CD14-positive monocyte (primary cell): ENCODE measurements around the gene SPATA31E1. TPM values are rescaled to one million over a fixed set of nuclear protein-coding genes. Genes with fewer than 3 reads are reported as not detected.

Source experiments
- DNase-seq, 3 donors: peaks; one replicate each; pipeline ENCODE4 v3.0.0-alpha.2; 2011 to 2022
- H2AFZ ChIP-seq: 2 replicates; pipeline ENCODE4 v1.6.0; 2012; ENCODE audit warnings: mild to moderate bottlenecking, low read depth, low read length, inconsistent platforms; ENCODE audit not compliant: insufficient read depth, poor library complexity, severe bottlenecking
- H3K27ac ChIP-seq, 2 donors: 1 replicate in 1 of 2; 2 replicates in 1 of 2; pipeline ENCODE4 v1.5.1; 2012 to 2013; ENCODE audit warnings: low read length in 2 of 2, control low read depth in 1 of 2, inconsistent platforms in 1 of 2, low read depth in 1 of 2, mild to moderate bottlenecking in 1 of 2
- H3K27me3 ChIP-seq, 2 donors: one replicate each; pipeline versions ENCODE4 v1.6.0 to v1.6.1; 2011 to 2013; ENCODE audit warnings: low read length in 2 of 2; ENCODE audit not compliant: control insufficient read depth in 2 of 2, insufficient read depth in 2 of 2
- H3K36me3 ChIP-seq, 2 donors: replicated peaks in 1 of 2; 1 replicate in 1 of 2; 2 replicates in 1 of 2; pipeline versions ENCODE4 v1.5.1 to v1.6.1; 2012 to 2013; ENCODE audit warnings: low read length in 2 of 2, control low read depth in 1 of 2, inconsistent platforms in 1 of 2, mild to moderate bottlenecking in 1 of 2; ENCODE audit not compliant: insufficient read depth in 2 of 2, control insufficient read depth in 1 of 2
- H3K4me1 ChIP-seq, 2 donors: 1 replicate in 1 of 2; 2 replicates in 1 of 2; pipeline versions ENCODE4 v1.5.1 to v1.6.1; 2012 to 2013; ENCODE audit warnings: low read length in 2 of 2, control low read depth in 1 of 2, inconsistent platforms in 1 of 2, mild to moderate bottlenecking in 1 of 2, moderate library complexity in 1 of 2; ENCODE audit not compliant: insufficient read depth in 2 of 2, control insufficient read depth in 1 of 2
- H3K4me2 ChIP-seq: replicated peaks from 2 replicates; pipeline ENCODE3; 2012; ENCODE audit warnings: low read length, moderate library complexity, mild to moderate bottlenecking; ENCODE audit not compliant: poor library complexity, severe bottlenecking; ENCODE audit errors: extremely low read depth
- H3K4me3 ChIP-seq, 3 experiments: fragments of 200-600 bp in 1 of 3; sonication (generic) in 1 of 3; replicated peaks in 1 of 3; 1 replicate in 2 of 3; 2 replicates in 1 of 3; pipeline ENCODE4 v1.5.1; 2011 to 2013; ENCODE audit warnings: low read length in 3 of 3, mild to moderate bottlenecking in 3 of 3, control low read depth in 2 of 3, low read depth in 2 of 3, inconsistent platforms in 1 of 3, moderate library complexity in 1 of 3
- H3K79me2 ChIP-seq: 2 replicates; pipeline ENCODE4 v1.6.0; 2012; ENCODE audit warnings: mild to moderate bottlenecking, control low read depth, inconsistent platforms, low read length, moderate library complexity; ENCODE audit not compliant: insufficient read depth
- H3K9ac ChIP-seq: 2 replicates; pipeline ENCODE4 v1.6.0; 2017; ENCODE audit warnings: low read length, mild to moderate bottlenecking; ENCODE audit not compliant: insufficient read depth, poor library complexity, severe bottlenecking
- H3K9me3 ChIP-seq, 2 donors: replicated peaks in 1 of 2; 1 replicate in 1 of 2; 2 replicates in 1 of 2; pipeline versions ENCODE4 v1.5.1 to v1.6.1; 2012 to 2013; ENCODE audit warnings: low read length in 2 of 2, control low read depth in 1 of 2; ENCODE audit not compliant: control insufficient read depth in 1 of 2, insufficient read depth in 1 of 2
- H4K20me1 ChIP-seq: 2 replicates; pipeline ENCODE4 v1.6.0; 2012; ENCODE audit warnings: mild to moderate bottlenecking, low read length, control low read depth, moderate library complexity; ENCODE audit not compliant: insufficient read depth
- H3K27ac Mint-ChIP-seq, 7 donors: one replicate each; pipeline ENCODE4 v1.8.0; 2020; ENCODE audit warnings: mild to moderate bottlenecking in 7 of 7, mixed read lengths in 7 of 7, moderate library complexity in 6 of 7, inconsistent platforms in 2 of 7
- H3K27me3 Mint-ChIP-seq, 3 donors: one replicate each; pipeline ENCODE4 v1.8.0; 2021 to 2022; ENCODE audit warnings: low read depth in 3 of 3, mild to moderate bottlenecking in 3 of 3, mixed read lengths in 3 of 3, moderate library complexity in 3 of 3, inconsistent platforms in 1 of 3
- H3K36me3 Mint-ChIP-seq, 2 donors: one replicate each; pipeline ENCODE4 v1.8.0; 2020; ENCODE audit warnings: mixed read lengths in 2 of 2, inconsistent platforms in 1 of 2, mild to moderate bottlenecking in 1 of 2
- H3K4me1 Mint-ChIP-seq: one replicate; pipeline ENCODE4 v1.8.0; 2020; ENCODE audit warnings: mild to moderate bottlenecking, mixed read lengths
- H3K4me3 Mint-ChIP-seq, 2 donors: one replicate each; pipeline ENCODE4 v1.8.0; 2020; ENCODE audit warnings: mild to moderate bottlenecking in 2 of 2, mixed read lengths in 2 of 2, moderate library complexity in 1 of 2
- H3K9me3 Mint-ChIP-seq, 7 donors: one replicate each; pipeline ENCODE4 v1.8.0; 2020 to 2022; ENCODE audit warnings: mixed read lengths in 7 of 7, mild to moderate bottlenecking in 6 of 7, moderate library complexity in 6 of 7, inconsistent platforms in 2 of 7
- WGBS: methylation state at CpG from one replicate; pipeline ENCODE4 v1.1.5; 2013; ENCODE audit warnings: missing lambda C conversion rate; ENCODE audit not compliant: insufficient coverage; 5-methylcytosine and 5-hydroxymethylcytosine counted together
- intact Hi-C, 2 donors: fragments of 100-400 bp; cut with micrococcal nuclease; formaldehyde crosslinking; loops; one replicate each; pipeline versions ENCODE4 v1.15.0 to v1.15.1; 2023
- polyA plus RNA-seq, 3 donors: library from polyadenylated mRNA; depleted of rRNA in 1 of 3; unstranded in 2 of 3; stranded (reverse) in 1 of 3; fragments of 300-500 nt in 2 of 3; fragments of >200 nt in 1 of 3; fragmentation: Illumina TruSeq in 2 of 3; gene quantifications; 1 replicate in 2 of 3; 2 replicates in 1 of 3; pipeline ENCODE4 v1.2.3, GENCODE V29; 2012 to 2021
- TF ChIP-seq, protein P1 (sequence below): fragments of 200-600 bp; IDR thresholded peaks from one replicate; pipeline ENCODE4 v1.8.0; 2022; ENCODE audit warnings: antibody characterized with exemption, mild to moderate bottlenecking

The SPATA31E1 gene
- polyA plus RNA-seq, 3 donors: 0.01 TPM; not detected in 2

DNA sequence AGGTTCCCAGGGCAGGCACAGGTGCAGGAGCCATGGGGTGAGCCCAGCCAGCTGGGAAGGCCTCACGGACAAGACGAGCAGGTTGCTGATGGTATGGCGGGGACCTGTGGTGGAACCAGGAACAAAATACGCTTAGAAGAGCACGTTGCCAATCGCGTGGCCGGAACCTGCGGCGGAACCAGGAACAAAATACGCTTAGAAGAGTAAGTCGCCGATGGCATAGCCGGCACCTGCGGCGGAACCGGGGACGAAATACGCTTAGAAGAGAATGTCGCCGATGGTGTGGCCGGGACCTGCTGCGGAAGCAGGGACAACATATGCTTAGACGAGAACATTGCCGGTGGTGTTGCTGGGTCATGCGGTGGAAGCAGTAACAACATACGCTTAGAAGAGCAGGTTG is 23.5 kb upstream of the SPATA31E1 start:
- H3K9me3 ChIP-seq: peaks cover 17 to 39% of the 10 kb centered on the region in 2 donors
- H4K20me1 ChIP-seq: no peaks in the 10 kb centered on the region
- H3K4me3 ChIP-seq: no peak overlapping the region
- no peak overlapping the region for H2AFZ ChIP-seq
- Mint-ChIP-seq H3K9me3 (peaks cover 20 to 40% (median 36%) of the 10 kb centered on the region in 7 donors), H3K4me1 (no peaks in the 10 kb centered on the region), H3K27ac (no peak overlapping the region), H3K4me3 (no peak overlapping the region), H3K36me3 (no peaks in the 10 kb centered on the region), H3K27me3 (peaks cover 6 to 19% (median 13%) of the 10 kb centered on the region in 3 donors)
- no peaks in the 10 kb centered on the region for H3K79me2 ChIP-seq
- 88% methylated on average over 27 of the region's 27 CpGs for WGBS
- no peak overlapping the region for H3K4me2 ChIP-seq
- TF ChIP-seq, protein P1, sequence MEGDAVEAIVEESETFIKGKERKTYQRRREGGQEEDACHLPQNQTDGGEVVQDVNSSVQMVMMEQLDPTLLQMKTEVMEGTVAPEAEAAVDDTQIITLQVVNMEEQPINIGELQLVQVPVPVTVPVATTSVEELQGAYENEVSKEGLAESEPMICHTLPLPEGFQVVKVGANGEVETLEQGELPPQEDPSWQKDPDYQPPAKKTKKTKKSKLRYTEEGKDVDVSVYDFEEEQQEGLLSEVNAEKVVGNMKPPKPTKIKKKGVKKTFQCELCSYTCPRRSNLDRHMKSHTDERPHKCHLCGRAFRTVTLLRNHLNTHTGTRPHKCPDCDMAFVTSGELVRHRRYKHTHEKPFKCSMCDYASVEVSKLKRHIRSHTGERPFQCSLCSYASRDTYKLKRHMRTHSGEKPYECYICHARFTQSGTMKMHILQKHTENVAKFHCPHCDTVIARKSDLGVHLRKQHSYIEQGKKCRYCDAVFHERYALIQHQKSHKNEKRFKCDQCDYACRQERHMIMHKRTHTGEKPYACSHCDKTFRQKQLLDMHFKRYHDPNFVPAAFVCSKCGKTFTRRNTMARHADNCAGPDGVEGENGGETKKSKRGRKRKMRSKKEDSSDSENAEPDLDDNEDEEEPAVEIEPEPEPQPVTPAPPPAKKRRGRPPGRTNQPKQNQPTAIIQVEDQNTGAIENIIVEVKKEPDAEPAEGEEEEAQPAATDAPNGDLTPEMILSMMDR: no peak
- no peaks in the 10 kb centered on the region for H3K4me1 ChIP-seq
- H3K36me3 ChIP-seq: no peaks in the 10 kb centered on the region
- intact Hi-C loops: no loop called here
- no peak overlapping the region for H3K27ac ChIP-seq
- H3K27me3 ChIP-seq: no peaks in the 10 kb centered on the region
- DNase-seq: no peak
- no peak overlapping the region for H3K9ac ChIP-seq

DNA sequence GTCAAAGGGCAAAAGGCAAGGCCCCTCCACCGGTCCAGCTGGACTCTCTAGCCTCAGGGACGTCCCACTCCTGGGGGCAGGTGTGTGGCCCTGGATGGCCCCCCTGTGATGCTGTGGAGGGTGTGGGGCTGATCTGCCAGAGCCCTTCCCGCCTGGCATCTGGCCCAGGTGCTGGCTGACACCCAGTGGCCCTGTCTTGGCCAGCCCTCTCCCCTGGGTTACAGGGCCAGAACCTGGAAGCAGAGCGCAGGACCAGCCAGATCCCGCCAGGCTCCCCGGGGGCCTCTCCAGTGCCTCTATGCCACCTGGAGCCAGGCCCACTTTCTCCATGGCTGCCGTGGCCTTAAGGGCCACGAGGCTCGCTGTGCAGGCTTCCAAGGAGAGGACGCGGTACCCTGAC is 22.9 kb upstream of the SPATA31E1 start:
- intact Hi-C loops: no loop called here
- H3K9ac ChIP-seq: no peak overlapping the region
- 89% methylated on average over 11 of the region's 11 CpGs for WGBS
- H3K79me2 ChIP-seq: no peaks in the 10 kb centered on the region
- no peaks in the 10 kb centered on the region for H3K36me3 Mint-ChIP-seq
- H3K27me3 Mint-ChIP-seq: peaks cover 8 to 21% (median 12%) of the 10 kb centered on the region in 3 donors
- H4K20me1 ChIP-seq: no peaks in the 10 kb centered on the region
- no peak overlapping the region for H3K27ac Mint-ChIP-seq
- H3K4me1 Mint-ChIP-seq: no peaks in the 10 kb centered on the region
- H3K4me2 ChIP-seq: no peak overlapping the region
- H3K9me3 ChIP-seq: peaks cover 17 to 39% of the 10 kb centered on the region in 2 donors
- TF ChIP-seq, protein P1: no peak
- no peak overlapping the region for H3K27ac ChIP-seq
- no peak for DNase-seq
- H3K36me3 ChIP-seq: no peaks in the 10 kb centered on the region
- no peaks in the 10 kb centered on the region for H3K27me3 ChIP-seq
- no peak overlapping the region for H2AFZ ChIP-seq
- H3K4me3 ChIP-seq: no peak overlapping the region
- no peak overlapping the region for H3K4me3 Mint-ChIP-seq
- H3K4me1 ChIP-seq: no peaks in the 10 kb centered on the region
- peaks cover 20 to 40% (median 36%) of the 10 kb centered on the region in 7 donors for H3K9me3 Mint-ChIP-seq
